Transverse colon (tissue), 4 donors: Measurements from ENCODE around the gene C2CD3. TPM values are rescaled to one million over a fixed set of nuclear protein-coding genes. Genes with fewer than 3 reads are reported as not detected.

Experiments used
- DNase-seq: peaks from one replicate; pipeline ENCODE4 v3.0.0-alpha.2; 2019
- H3K27ac ChIP-seq, 4 donors: fragments of 200-600 bp; sonication (generic); 2 replicates each; pipeline ENCODE4 v1.5.1; 2016 to 2018; ENCODE audit warnings: inconsistent platforms in 4 of 4
- H3K27me3 ChIP-seq: fragments of 200-600 bp; sonication (generic); 2 replicates; pipeline ENCODE4 v1.5.1; 2017; ENCODE audit warnings: inconsistent platforms
- H3K36me3 ChIP-seq, 4 donors: fragments of 200-600 bp; sonication (generic); 2 replicates each; pipeline ENCODE4 v1.5.1; 2017 to 2019; ENCODE audit warnings: inconsistent platforms in 4 of 4
- H3K4me1 ChIP-seq, 4 donors: fragments of 200-600 bp; sonication (generic); 2 replicates each; pipeline ENCODE4 v1.5.1; 2017 to 2020; ENCODE audit warnings: inconsistent platforms in 4 of 4
- H3K4me3 ChIP-seq, 4 donors: fragments of 200-600 bp; sonication (generic); 1 replicate in 1 of 4; 2 replicates in 3 of 4; pipeline versions ENCODE4 v1.5.1 to v1.6.1; 2017 to 2019; ENCODE audit warnings: inconsistent platforms in 4 of 4
- H3K9me3 ChIP-seq, 2 donors: fragments of 200-600 bp; sonication (generic); 2 replicates each; pipeline ENCODE4 v1.5.1; 2017 to 2019; ENCODE audit warnings: inconsistent platforms in 2 of 2
- CTCF ChIP-seq, 5 experiments: fragments of 200-600 bp in 3 of 5; fragments of 450-650 bp in 2 of 5; sonication (generic) in 3 of 5; IDR thresholded peaks; 1 replicate in 2 of 5; 2 replicates in 3 of 5; pipeline ENCODE4 v1.5.1; 2016 to 2017; ENCODE audit warnings: antibody characterized with exemption in 5 of 5, inconsistent platforms in 3 of 5, mild to moderate bottlenecking in 2 of 5, moderate library complexity in 1 of 5
- EP300 ChIP-seq: sonication (generic); formaldehyde crosslinking; IDR thresholded peaks from one replicate; pipeline ENCODE4 v1.6.1; 2017; ENCODE audit warnings: antibody characterized with exemption, low read depth
- POLR2A ChIP-seq: fragments of 450-650 bp; IDR thresholded peaks from one replicate; pipeline ENCODE4 v1.6.1; 2016; ENCODE audit warnings: antibody characterized with exemption, mild to moderate bottlenecking, moderate library complexity
- POLR2AphosphoS5 ChIP-seq, 3 donors: sonication (generic); formaldehyde crosslinking; IDR thresholded peaks; one replicate each; pipeline ENCODE4 v1.6.1; 2016; ENCODE audit warnings: antibody characterized with exemption in 3 of 3
- WGBS, 2 donors: methylation state at CpG; one replicate each; pipeline ENCODE4 v1.1.5; 2018; ENCODE audit warnings: low coverage in 1 of 2; 5-methylcytosine and 5-hydroxymethylcytosine counted together
- in situ Hi-C, 4 donors: fragments of 200-750 bp; cut with MboI; loops; one replicate each; pipeline versions ENCODE4 v1.15.0 to v1.15.1; 2017; ENCODE audit warnings: low sequenced_read_pairs in 3 of 4, low pct_ligation_motif_present in 1 of 4, low pct_unique_long_range_greater_than_20kb in 1 of 4
- intact Hi-C: fragments of 100-400 bp; cut with DNase I; formaldehyde crosslinking; loops from one replicate; pipeline ENCODE4 v1.15.1; 2023; ENCODE audit warnings: low total_unique reads
- total RNA-seq, 4 donors: library from RNA; depleted of rRNA; stranded (reverse); fragments of >200 nt; gene quantifications; one replicate each; pipeline ENCODE4 v1.1.0, GENCODE V29; 2016

C2CD3 gene
- total RNA-seq, 4 donors from 2014 or later: 22.2 to 52.5 (median 37.4) TPM

DNA sequence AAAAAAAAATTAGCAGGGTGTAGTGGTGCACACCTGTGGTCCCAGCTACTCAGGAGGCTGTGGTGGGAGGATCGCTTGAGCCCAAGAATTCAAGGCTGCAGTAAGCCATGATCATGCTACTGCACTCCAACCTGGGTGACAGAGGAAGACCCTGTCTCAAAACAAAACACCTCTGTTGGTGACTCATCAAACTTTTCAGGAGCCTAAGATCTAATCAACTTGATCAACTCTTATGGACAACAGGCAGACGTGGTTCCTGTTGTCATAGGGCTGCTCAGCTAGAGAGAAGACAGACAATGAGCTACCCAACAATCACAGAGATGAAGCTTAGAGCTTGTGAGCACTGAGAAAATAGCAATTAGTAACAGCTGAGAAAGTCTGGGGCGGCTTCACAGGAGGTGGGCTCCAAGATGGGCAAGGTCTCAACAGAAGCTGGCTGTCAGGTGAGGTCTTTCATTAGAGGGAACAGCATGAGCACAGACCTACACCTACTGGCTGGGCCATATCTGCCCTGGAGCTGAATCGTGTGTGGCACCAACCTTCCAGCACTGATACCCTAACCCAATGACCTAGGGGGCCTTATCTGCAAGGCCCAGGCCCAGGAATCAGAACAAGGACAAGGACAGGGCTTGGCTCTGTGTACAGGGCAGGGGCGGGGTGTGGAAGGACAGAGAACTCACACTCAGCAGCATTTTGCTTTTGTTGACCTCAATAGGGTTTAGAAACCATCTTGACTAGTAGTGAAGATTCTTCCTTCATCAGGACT is 154.7 kb downstream of the C2CD3 start:
- DNase-seq: no peak
- in situ Hi-C loops (no loop called here), intact Hi-C loops (no loop called here)
- 92 to 94% methylated on average over 2 to 5 of the region's 5 CpGs for WGBS, 2 donors
- H3K27ac ChIP-seq: no peak overlapping the region
- peaks cover 20 to 33% (median 28%) of the 10 kb centered on the region in 4 donors for H3K4me1 ChIP-seq
- H3K27me3 ChIP-seq: no peaks in the 10 kb centered on the region
- no peaks in the 10 kb centered on the region for H3K9me3 ChIP-seq
- no peaks in the 10 kb centered on the region for H3K36me3 ChIP-seq
- H3K4me3 ChIP-seq: no peak overlapping the region
- TF ChIP-seq EP300 (no peak), POLR2AphosphoS5 (IDR thresholded peaks at IDR 0.05) (no peak), CTCF (IDR thresholded peaks at IDR 0.05) (no peak), POLR2A (no peak)

- Histone ChIP-seq H3K36me3 (no peaks in the 10 kb centered on the region), H3K4me1 (peaks cover 20 to 31% (median 24%) of the 10 kb centered on the region in 4 donors)
- 85% methylated on average over 2 of the region's 2 CpGs; no CpG with 5 or more reads in 1 of the 2 donors for WGBS, 2 donors
Measured at GRCh38 chr11:74014880-74015279, 155.9 kb downstream of the C2CD3 start.

DNA sequence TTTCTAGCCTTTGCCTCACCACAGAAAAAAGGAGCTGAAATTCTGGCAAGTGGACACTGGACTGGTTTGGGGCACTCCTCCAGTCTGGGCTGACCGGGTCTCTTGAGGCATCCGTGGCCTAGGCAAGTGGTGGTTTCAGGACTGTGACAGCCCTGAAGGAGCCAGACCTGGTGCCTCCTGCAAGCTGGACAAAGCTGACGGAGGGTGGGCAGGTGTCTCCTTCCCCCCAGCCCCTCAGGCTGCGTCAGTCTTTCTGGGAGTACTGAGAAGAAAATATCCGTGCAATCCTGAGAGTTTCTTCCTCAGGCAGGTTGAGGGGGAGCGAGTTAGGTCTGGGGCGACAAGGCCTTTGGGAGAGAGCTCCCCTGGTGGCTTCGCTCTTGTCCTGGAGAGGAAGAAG is 157.7 kb downstream of the C2CD3 start:
- in situ Hi-C loops: no loop called here
- intact Hi-C loops: no loop called here
- Histone ChIP-seq H3K9me3 (no peaks in the 10 kb centered on the region), H3K27me3 (no peaks in the 10 kb centered on the region), H3K4me1 (peaks cover 4 to 13% (median 7%) of the 10 kb centered on the region in 4 donors), H3K36me3 (no peaks in the 10 kb centered on the region), H3K27ac (no peak overlapping the region), H3K4me3 (no peak overlapping the region)
- no peak for DNase-seq
- no peak for TF ChIP-seq POLR2A
- TF ChIP-seq CTCF (IDR thresholded peaks at IDR 0.05): no peak
- 96% methylated on average over 8 of the region's 8 CpGs; no CpG with 5 or more reads in 1 of the 2 donors for WGBS, 2 donors

More at GRCh38 chr11:74014880-74015279, 155.9 kb downstream of the C2CD3 start:
- H3K9me3 ChIP-seq: no peaks in the 10 kb centered on the region
- H3K27me3 ChIP-seq: no peaks in the 10 kb centered on the region
- TF ChIP-seq POLR2A: no peak
- no peak for TF ChIP-seq CTCF (IDR thresholded peaks at IDR 0.05)
- no peak for TF ChIP-seq EP300
- TF ChIP-seq POLR2AphosphoS5 (IDR thresholded peaks at IDR 0.05): no peak
- no peak overlapping the region for H3K4me3 ChIP-seq
- in situ Hi-C loops (no loop called here), intact Hi-C loops (no loop called here)
- no peak overlapping the region for H3K27ac ChIP-seq
- DNase-seq: no peak

GRCh38 chr11:74012074-74012809 is 158.6 kb downstream of the C2CD3 start:
- no peak for TF ChIP-seq POLR2A
- Histone ChIP-seq H3K9me3 (no peaks in the 10 kb centered on the region), H3K4me3 (no peak overlapping the region), H3K36me3 (no peaks in the 10 kb centered on the region), H3K4me1 (peaks cover 0 to 7% (median 2%) of the 10 kb centered on the region in 4 donors), H3K27ac (no peak overlapping the region), H3K27me3 (no peaks in the 10 kb centered on the region)
- in situ Hi-C loops: no loop called here
- intact Hi-C loops: no loop called here
- DNase-seq: no peak
- 83 to 84% methylated on average over 11 to 14 of the region's 14 CpGs for WGBS, 2 donors
